IMR-90 (cell line): Measurements from ENCODE around the gene USH2A.

Experiments
- CTCF ChIP-seq: conservative IDR thresholded peaks from 2 replicates; pipeline ENCODE4 v1.5.1; 2012; ENCODE audit warnings: mild to moderate bottlenecking, low read depth, low read length, improper control_type of control experiment
- MAFK ChIP-seq: IDR thresholded peaks from 2 replicates; pipeline ENCODE4 v1.6.1; 2012; ENCODE audit warnings: low read depth, low read length, improper control_type of control experiment
- POLR2A ChIP-seq: IDR thresholded peaks from 2 replicates; pipeline ENCODE4 v1.6.1; 2012; ENCODE audit warnings: mild to moderate bottlenecking, low read depth, low read length
- USF2 ChIP-seq: fragments of 150-350 bp; IDR thresholded peaks from 2 replicates; pipeline ENCODE4 v1.6.1; 2017; ENCODE audit warnings: mild to moderate bottlenecking, antibody characterized with exemption, low read length, low read depth

DNA sequence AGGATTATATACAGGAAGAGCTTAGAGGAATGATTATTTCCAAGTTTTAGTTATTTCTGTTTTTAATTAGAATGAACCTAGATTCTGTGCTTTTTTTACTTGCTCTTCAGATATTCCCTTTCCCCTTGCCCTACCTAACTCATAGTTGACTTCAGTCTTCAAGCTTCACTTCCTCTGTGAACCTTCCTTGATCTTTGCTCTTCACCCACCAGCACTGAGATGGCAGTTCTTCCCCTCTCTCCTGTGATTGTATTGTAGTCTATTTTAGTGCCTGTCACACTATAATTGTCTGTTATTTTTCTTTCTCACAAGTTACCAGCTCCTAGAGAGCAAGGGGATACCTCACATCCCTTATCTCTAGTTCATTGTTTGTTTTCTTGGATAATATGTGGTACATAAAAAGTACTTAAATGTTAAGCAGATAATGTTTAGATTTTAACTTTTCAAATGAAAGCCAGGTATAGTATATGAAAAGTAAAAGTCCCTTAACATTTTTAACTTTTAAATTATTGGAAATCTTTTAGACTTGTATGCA is 822.9 kb downstream of the USH2A start:
- TF ChIP-seq POLR2A: no peak
- TF ChIP-seq MAFK: no peak
- no peak for TF ChIP-seq CTCF
- no peak for TF ChIP-seq USF2
